Muscle layer of colon (tissue), 2 donors: Measurements from ENCODE around the gene ZNF784.

ENCODE experiments used
- H3K27ac ChIP-seq: one replicate; pipeline ENCODE4 v1.7.0; 2013; ENCODE audit warnings: low read depth, mild to moderate bottlenecking, low read length, moderate library complexity
- H3K27me3 ChIP-seq, 2 donors: one replicate each; pipeline ENCODE4 v1.7.0; 2013; ENCODE audit warnings: low read length in 2 of 2, mild to moderate bottlenecking in 2 of 2; ENCODE audit not compliant: insufficient read depth in 2 of 2, control insufficient read depth in 1 of 2
- H3K36me3 ChIP-seq: one replicate; pipeline ENCODE4 v1.7.0; 2013; ENCODE audit warnings: mild to moderate bottlenecking, low read length; ENCODE audit not compliant: insufficient read depth
- H3K4me1 ChIP-seq: one replicate; pipeline ENCODE4 v1.7.0; 2013; ENCODE audit warnings: mild to moderate bottlenecking, low read length; ENCODE audit not compliant: insufficient read depth
- H3K4me3 ChIP-seq, 2 donors: one replicate each; pipeline ENCODE4 v1.7.0; 2013; ENCODE audit warnings: low read length in 2 of 2, low read depth in 1 of 2, mild to moderate bottlenecking in 1 of 2, moderate library complexity in 1 of 2
- H3K9ac ChIP-seq: one replicate; pipeline ENCODE4 v1.7.0; 2013; ENCODE audit warnings: low read length
- H3K9me3 ChIP-seq: one replicate; pipeline ENCODE4 v1.7.0; 2013; ENCODE audit warnings: mild to moderate bottlenecking, low read length
- donor health status: abdominal sarcoma.
- donor health status: Adenocarcinoma of cecum.

The ZNF784 gene

GRCh38 chr19:55640577-55641425 lies 16.4 kb upstream of the ZNF784 start, which contains the start of gene ZNF580:
TSS of gene ZNF580 (plus strand) at chr19:55641002. CDS start at chr19:55642509, 1,507 bp downstream.
- H3K27ac ChIP-seq, result peak within 1 kb of the TSS; percentile 84
- H3K36me3 ChIP-seq, result peaks cover 10% of the 10 kb centered on the region
- H3K4me1 ChIP-seq, result peaks cover 50% of the 10 kb centered on the region
- no peaks in the 10 kb centered on the region for H3K27me3 ChIP-seq
- no peaks in the 10 kb centered on the region for H3K9me3 ChIP-seq
- H3K9ac ChIP-seq, result peak within 1 kb of the TSS; percentile 54
- peak within 1 kb of the TSS; percentile 78 to 95 for H3K4me3 ChIP-seq

DNA sequence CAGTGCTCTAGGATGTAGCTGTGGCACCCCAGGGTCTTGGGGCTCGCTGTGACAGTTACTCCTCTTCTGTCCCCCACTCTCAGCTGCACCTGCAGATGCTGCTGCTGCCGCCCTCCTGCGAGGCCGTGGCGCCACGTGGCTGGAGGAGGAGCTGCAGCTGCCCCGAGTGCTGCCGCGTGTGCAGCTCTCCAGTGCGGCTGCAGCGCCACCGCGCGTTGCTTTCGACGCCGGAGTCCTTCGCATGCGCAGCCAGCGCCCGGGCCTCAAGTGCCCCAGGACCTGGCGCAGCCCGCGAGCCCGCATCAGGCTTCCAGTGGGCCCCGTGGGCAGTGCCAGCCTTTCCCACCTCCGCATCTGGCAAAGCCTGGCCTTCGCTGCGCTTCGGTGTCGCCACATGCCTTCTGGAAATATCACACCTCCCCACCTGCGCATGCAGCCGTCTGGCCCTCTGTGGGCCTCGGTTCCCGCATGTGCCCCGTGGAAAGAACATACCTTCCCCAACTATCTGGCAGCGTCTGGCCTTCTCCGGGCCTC lies 15.7 kb upstream of the ZNF784 start:
- no peaks in the 10 kb centered on the region for H3K9me3 ChIP-seq
- peak overlapping the region; percentile 84 for H3K27ac ChIP-seq
- H3K27me3 ChIP-seq, result no peaks in the 10 kb centered on the region
- peaks cover 53% of the 10 kb centered on the region for H3K4me1 ChIP-seq
- peaks cover 5% of the 10 kb centered on the region for H3K36me3 ChIP-seq
- peak overlapping the region; percentile 64 to 78 for H3K4me3 ChIP-seq
- H3K9ac ChIP-seq, result peak overlapping the region; percentile 39

DNA sequence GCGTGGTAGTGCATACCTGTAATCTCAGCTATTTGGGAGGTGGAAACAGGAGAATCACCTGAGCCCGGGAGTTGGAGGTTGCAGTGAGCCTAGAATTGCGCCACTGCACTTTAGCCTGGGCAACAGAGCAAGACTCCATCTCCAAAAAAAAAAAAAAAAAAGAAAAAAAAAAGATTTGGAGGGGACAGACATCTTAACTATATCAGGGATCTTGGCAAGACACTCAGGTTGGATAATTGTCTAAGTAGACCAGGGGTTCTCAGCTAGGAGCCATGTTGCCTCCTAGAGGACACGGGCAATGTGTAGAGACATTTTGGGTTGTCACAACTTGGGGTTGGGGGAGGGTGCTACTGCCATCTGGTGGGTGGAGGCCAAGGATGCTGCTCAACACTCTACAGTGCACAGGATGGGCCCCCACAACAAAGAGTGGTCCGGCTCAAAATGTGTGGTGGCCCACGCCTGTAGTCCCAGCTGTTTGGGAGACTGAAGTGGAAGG lies 14.5 kb upstream of the ZNF784 start:
- H3K36me3 ChIP-seq, result no peaks in the 10 kb centered on the region
- H3K9me3 ChIP-seq, result no peaks in the 10 kb centered on the region
- H3K4me3 ChIP-seq, result no peak overlapping the region
- peaks cover 44% of the 10 kb centered on the region for H3K4me1 ChIP-seq
- no peak overlapping the region for H3K9ac ChIP-seq
- no peak overlapping the region for H3K27ac ChIP-seq
- no peaks in the 10 kb centered on the region for H3K27me3 ChIP-seq

DNA sequence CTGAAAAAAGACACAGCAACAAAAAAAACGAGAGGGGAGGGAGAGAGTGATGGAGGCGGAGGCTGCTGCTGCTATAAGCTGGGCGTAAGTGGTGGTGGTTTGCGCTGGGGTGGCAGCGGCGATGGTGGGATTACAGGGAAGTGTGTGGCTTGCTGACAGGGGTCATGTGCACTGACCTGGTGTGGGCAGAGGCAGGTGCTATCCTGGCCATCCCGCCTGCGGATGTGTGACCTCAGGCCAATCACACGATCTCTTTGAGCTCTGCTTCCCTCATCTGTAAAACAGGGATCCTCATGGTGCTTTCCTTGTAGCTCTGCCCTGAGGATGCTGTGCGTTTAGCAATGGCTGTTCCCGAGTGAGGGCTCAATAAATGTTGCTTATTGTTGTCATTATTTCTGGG lies 13.2 kb upstream of the ZNF784 start:
- H3K27ac ChIP-seq, result no peak overlapping the region
- H3K27me3 ChIP-seq, result no peaks in the 10 kb centered on the region
- H3K9me3 ChIP-seq, result no peaks in the 10 kb centered on the region
- H3K36me3 ChIP-seq, result no peaks in the 10 kb centered on the region
- H3K9ac ChIP-seq, result no peak overlapping the region
- H3K4me1 ChIP-seq, result peaks cover 44% of the 10 kb centered on the region
- no peak overlapping the region for H3K4me3 ChIP-seq

DNA sequence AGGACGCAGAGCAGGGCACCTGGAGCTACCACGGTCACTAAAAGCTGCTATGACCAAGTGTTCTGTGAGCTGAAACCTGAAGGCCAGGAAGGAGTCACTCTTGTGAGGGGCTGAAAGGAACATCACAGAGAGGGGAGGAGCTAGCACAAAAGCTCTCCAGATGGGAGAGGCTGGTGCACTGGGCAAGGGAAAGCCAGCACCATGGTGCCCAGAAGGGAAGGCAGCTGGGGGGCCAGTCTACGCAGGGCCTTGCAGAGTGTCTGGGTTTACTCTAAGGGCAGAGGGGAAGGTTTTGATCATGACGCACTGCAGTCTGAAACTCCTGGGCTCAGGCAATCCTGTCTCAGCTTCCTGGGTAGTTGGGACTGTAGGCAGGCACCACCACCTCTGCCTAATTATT lies 12.4 kb upstream of the ZNF784 start:
- H3K27me3 ChIP-seq, result no peaks in the 10 kb centered on the region
- H3K9ac ChIP-seq, result no peak overlapping the region
- no peaks in the 10 kb centered on the region for H3K9me3 ChIP-seq
- H3K27ac ChIP-seq, result no peak overlapping the region
- H3K4me3 ChIP-seq, result peak overlapping the region in 1 of 2 donors; percentile 98
- no peaks in the 10 kb centered on the region for H3K36me3 ChIP-seq
- H3K4me1 ChIP-seq, result peaks cover 44% of the 10 kb centered on the region

DNA sequence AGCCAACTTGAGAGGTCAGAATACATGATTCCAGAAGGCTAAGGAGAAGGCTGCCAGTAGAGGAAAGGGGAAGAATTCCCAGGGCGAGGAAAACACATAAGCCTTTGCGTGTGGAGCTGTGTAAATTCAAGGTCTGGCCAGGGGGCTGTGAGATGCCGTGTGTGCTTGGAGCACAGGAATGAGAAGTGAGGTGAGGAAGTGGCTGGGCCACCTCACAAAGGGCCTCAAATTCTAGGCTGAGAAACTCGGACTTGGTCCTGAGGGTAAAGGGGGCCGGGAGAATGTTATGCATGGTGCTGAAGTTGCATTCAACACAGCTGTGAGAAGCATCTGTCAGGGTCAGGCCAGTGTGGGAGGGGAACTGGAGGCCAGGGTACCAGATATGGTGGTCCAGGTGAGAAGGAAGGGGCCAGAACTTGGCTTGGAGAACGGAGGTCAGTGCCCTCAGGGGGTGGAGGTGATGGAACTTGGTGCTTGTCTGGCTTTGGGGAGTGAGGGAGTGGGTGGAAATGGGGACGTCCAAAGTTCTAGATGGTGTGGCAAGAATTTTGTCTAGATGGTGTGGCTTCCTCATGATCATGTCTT lies 11.6 kb upstream of the ZNF784 start:
- Histone ChIP-seq H3K36me3 (no peaks in the 10 kb centered on the region), H3K27ac (peak overlapping the region; percentile 43), H3K4me1 (peaks cover 44% of the 10 kb centered on the region), H3K9me3 (no peaks in the 10 kb centered on the region), H3K9ac (peak overlapping the region; percentile 100), H3K4me3 (peak overlapping the region; percentile 47 to 98), H3K27me3 (no peaks in the 10 kb centered on the region)

GRCh38 chr19:55635334-55635717 lies 11.0 kb upstream of the ZNF784 start:
- H3K36me3 ChIP-seq, result no peaks in the 10 kb centered on the region
- peaks cover 42% of the 10 kb centered on the region for H3K4me1 ChIP-seq
- peak overlapping the region; percentile 100 for H3K9ac ChIP-seq
- H3K27me3 ChIP-seq, result no peaks in the 10 kb centered on the region
- H3K9me3 ChIP-seq, result no peaks in the 10 kb centered on the region
- H3K4me3 ChIP-seq, result peak overlapping the region; percentile 47 to 98
- peak overlapping the region; percentile 43 for H3K27ac ChIP-seq

GRCh38 chr19:55633861-55634260 lies 9.5 kb upstream of the ZNF784 start:
- H3K27ac ChIP-seq, result peak overlapping the region; percentile 27
- no peaks in the 10 kb centered on the region for H3K9me3 ChIP-seq
- peaks cover 28% of the 10 kb centered on the region for H3K4me1 ChIP-seq
- H3K27me3 ChIP-seq, result no peaks in the 10 kb centered on the region
- H3K4me3 ChIP-seq, result no peak overlapping the region
- no peak overlapping the region for H3K9ac ChIP-seq
- H3K36me3 ChIP-seq, result no peaks in the 10 kb centered on the region

- H3K27me3 ChIP-seq, result no peaks in the 10 kb centered on the region
- H3K9ac ChIP-seq, result no peak overlapping the region
- no peaks in the 10 kb centered on the region for H3K9me3 ChIP-seq
- H3K27ac ChIP-seq, result peak overlapping the region; percentile 19
- no peaks in the 10 kb centered on the region for H3K36me3 ChIP-seq
- H3K4me3 ChIP-seq, result no peak overlapping the region
- H3K4me1 ChIP-seq, result peaks cover 19% of the 10 kb centered on the region
Observed at GRCh38 chr19:55632463-55632834, 8.1 kb upstream of the ZNF784 start.

DNA sequence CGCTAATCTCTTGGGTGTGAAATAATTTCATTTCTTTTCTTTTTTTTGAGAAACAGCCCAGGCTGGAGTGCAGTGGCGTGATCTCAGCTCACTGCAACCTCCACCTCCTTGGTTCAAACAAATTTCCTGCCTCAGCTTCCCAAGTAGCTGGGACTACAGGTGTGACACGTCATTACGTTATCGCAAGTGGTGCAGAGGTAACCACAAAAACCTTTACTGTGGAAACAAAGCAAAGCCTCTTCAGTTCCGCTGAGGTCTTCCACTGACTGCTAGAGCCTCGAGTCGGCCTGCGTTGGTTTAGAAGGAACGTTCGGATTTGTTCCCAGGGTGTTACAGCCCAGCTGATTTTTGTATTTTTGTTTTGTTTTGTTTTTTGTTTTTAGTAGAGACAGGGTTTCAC lies 2.0 kb upstream of the ZNF784 start:
- H3K9ac ChIP-seq, result no peak overlapping the region
- no peak overlapping the region for H3K27ac ChIP-seq
- peaks cover 7% of the 10 kb centered on the region for H3K4me1 ChIP-seq
- no peaks in the 10 kb centered on the region for H3K9me3 ChIP-seq
- no peaks in the 10 kb centered on the region for H3K36me3 ChIP-seq
- H3K4me3 ChIP-seq, result no peak overlapping the region
- no peaks in the 10 kb centered on the region for H3K27me3 ChIP-seq

- no peak overlapping the region for H3K27ac ChIP-seq
- H3K4me1 ChIP-seq, result peaks cover 7% of the 10 kb centered on the region
- H3K9ac ChIP-seq, result no peak overlapping the region
- H3K9me3 ChIP-seq, result no peaks in the 10 kb centered on the region
- peak overlapping the region; percentile 24 to 77 for H3K4me3 ChIP-seq
- H3K36me3 ChIP-seq, result no peaks in the 10 kb centered on the region
- no peaks in the 10 kb centered on the region for H3K27me3 ChIP-seq
Observed at GRCh38 chr19:55625004-55625326, 599 bp upstream of the ZNF784 start.
